GM23338 (cell line): ENCODE measurements around the gene CCDC50. TPM values are rescaled to one million over a fixed set of nuclear protein-coding genes. Genes with fewer than 3 reads are reported as not detected.

Experiments
- ATAC-seq: fragments of 200-7000 bp; cut with Tn5 transposase; 3 replicates; pipeline ENCODE4 v1.9.1; 2020
- DNase-seq: peaks from one replicate; pipeline ENCODE4 v3.0.0-alpha.2; 2015; ENCODE audit warnings: low spot score
- H2AFZ ChIP-seq: fragments of 200-600 bp; sonication (generic); 2 replicates; pipeline ENCODE4 v1.8.0; 2016; ENCODE audit warnings: antibody characterized with exemption, mild to moderate bottlenecking, moderate library complexity
- H3F3A ChIP-seq: fragments of 200-600 bp; sonication (generic); replicated peaks from 2 replicates; pipeline ENCODE4 v1.8.0; 2017; ENCODE audit warnings: antibody characterized with exemption, mixed run types, low read depth
- H3K27ac ChIP-seq: fragments of 200-600 bp; sonication (generic); 2 replicates; pipeline ENCODE4 v1.6.1; 2016; ENCODE audit warnings: low read depth
- H3K27me3 ChIP-seq: fragments of 200-600 bp; sonication (generic); 2 replicates; pipeline ENCODE4 v1.8.0; 2016; ENCODE audit warnings: mild to moderate bottlenecking, mixed run types, moderate library complexity; ENCODE audit not compliant: insufficient read depth
- H3K36me3 ChIP-seq: fragments of 200-600 bp; sonication (generic); 2 replicates; pipeline ENCODE4 v1.8.0; 2016; ENCODE audit warnings: mild to moderate bottlenecking; ENCODE audit not compliant: insufficient read depth
- H3K4me1 ChIP-seq: fragments of 200-600 bp; sonication (generic); 2 replicates; pipeline ENCODE4 v1.8.0; 2016; ENCODE audit warnings: mild to moderate bottlenecking, moderate library complexity; ENCODE audit not compliant: insufficient read depth
- H3K4me2 ChIP-seq: fragments of 200-600 bp; sonication (generic); 2 replicates; pipeline ENCODE4 v1.7.1; 2017; ENCODE audit warnings: mixed run types
- H3K4me3 ChIP-seq: fragments of 200-600 bp; sonication (generic); 2 replicates; pipeline ENCODE4 v1.6.1; 2016; ENCODE audit warnings: mixed run types
- H3K79me2 ChIP-seq: fragments of 200-600 bp; sonication (generic); replicated peaks from 2 replicates; pipeline ENCODE4 v1.8.0; 2017; ENCODE audit warnings: mild to moderate bottlenecking; ENCODE audit not compliant: insufficient read depth
- H3K9me2 ChIP-seq: fragments of 200-600 bp; sonication (generic); 2 replicates; pipeline ENCODE4 v1.8.0; 2017; ENCODE audit not compliant: insufficient read depth
- H4K20me1 ChIP-seq: fragments of 200-600 bp; sonication (generic); replicated peaks from 2 replicates; pipeline ENCODE4 v1.8.0; 2017; ENCODE audit warnings: mild to moderate bottlenecking; ENCODE audit not compliant: insufficient read depth
- H3K27ac Mint-ChIP-seq: 2 replicates; pipeline ENCODE4 v1.8.0; 2020; ENCODE audit warnings: inconsistent platforms, mild to moderate bottlenecking, moderate library complexity, mixed read lengths
- H3K27me3 Mint-ChIP-seq: 3 replicates; pipeline ENCODE4 v1.8.0; 2022; ENCODE audit warnings: low read depth, mild to moderate bottlenecking, moderate library complexity, mixed read lengths, inconsistent platforms; ENCODE audit not compliant: insufficient read depth, poor library complexity
- H3K36me3 Mint-ChIP-seq: 3 replicates; pipeline ENCODE4 v1.8.0; 2021; ENCODE audit warnings: low read depth, mild to moderate bottlenecking, inconsistent platforms, moderate library complexity, mixed read lengths
- H3K4me1 Mint-ChIP-seq: 3 replicates; pipeline ENCODE4 v1.8.0; 2020; ENCODE audit warnings: mild to moderate bottlenecking, inconsistent platforms, mixed read lengths
- H3K4me3 Mint-ChIP-seq: 3 replicates; pipeline ENCODE4 v1.8.0; 2021; ENCODE audit warnings: moderate library complexity, mild to moderate bottlenecking, inconsistent platforms, mixed read lengths
- H3K9me3 Mint-ChIP-seq: 3 replicates; pipeline ENCODE4 v1.8.0; 2020; ENCODE audit warnings: moderate library complexity, mild to moderate bottlenecking, inconsistent platforms, mixed read lengths
- EZH2 ChIP-seq: fragments of 200-600 bp; sonication (generic); IDR thresholded peaks from one replicate; pipeline ENCODE4 v1.8.0; 2017; ENCODE audit warnings: antibody characterized with exemption, mild to moderate bottlenecking, low read depth; ENCODE audit not compliant: unreplicated experiment
- EZH2phosphoT487 ChIP-seq: fragments of 200-600 bp; sonication (generic); IDR thresholded peaks from one replicate; pipeline ENCODE4 v1.8.1; 2018; ENCODE audit warnings: antibody characterized with exemption; ENCODE audit not compliant: unreplicated experiment
- JUNB ChIP-seq: IDR thresholded peaks from one replicate; pipeline ENCODE4 v1.6.1; 2016; ENCODE audit warnings: antibody characterized with exemption; ENCODE audit not compliant: unreplicated experiment
- NANOG ChIP-seq: IDR thresholded peaks from 2 replicates; pipeline ENCODE4 v1.6.1; 2016; ENCODE audit warnings: antibody characterized with exemption, borderline replicate concordance
- POLR2AphosphoS5 ChIP-seq: IDR thresholded peaks from 2 replicates; pipeline ENCODE4 v1.6.1; 2016; ENCODE audit warnings: antibody characterized with exemption, low read depth
- STAT1 ChIP-seq: IDR thresholded peaks from one replicate; pipeline ENCODE4 v1.6.1; 2016; ENCODE audit warnings: antibody characterized with exemption; ENCODE audit not compliant: unreplicated experiment
- ZNF114 ChIP-seq: fragments of 250-450 bp; sonication (Bioruptor Pico); IDR thresholded peaks from 2 replicates; pipeline ENCODE4 v1.5.0; 2020; ENCODE audit warnings: mild to moderate bottlenecking, moderate library complexity
- polyA plus RNA-seq: library from polyadenylated mRNA; unstranded; fragments of >200 nt; fragmentation: Nextera tagmentation; extraction: Ambion mirVana; gene quantifications from 2 replicates; pipeline ENCODE4 v1.2.1, GENCODE V29; 2016
- total RNA-seq: library from RNA; depleted of rRNA; stranded (reverse); fragments of >200 nt; shearing (Covaris generic); gene quantifications from 2 replicates; pipeline ENCODE4 v1.2.3, GENCODE V29; 2014
- TF ChIP-seq, protein P1 (sequence below): fragments of 250-450 bp; sonication (Bioruptor Pico); IDR thresholded peaks from 2 replicates; pipeline ENCODE4 v1.5.0; 2020; ENCODE audit warnings: mild to moderate bottlenecking, moderate library complexity
- TF ChIP-seq, protein P2 (sequence below): IDR thresholded peaks from one replicate; pipeline ENCODE4 v1.6.1; 2018; ENCODE audit warnings: antibody characterized with exemption; ENCODE audit not compliant: unreplicated experiment
- TF ChIP-seq, protein P3 (sequence below): IDR thresholded peaks from 2 replicates; pipeline ENCODE4 v1.6.1; 2016; ENCODE audit warnings: antibody characterized with exemption
- TF ChIP-seq, protein P4 (sequence below), 2 experiments: fragments of 200-600 bp in 1 of 2; sonication (generic) in 1 of 2; conservative IDR thresholded peaks; 2 replicates each; pipeline versions ENCODE4 v1.5.1 to v1.6.1; 2016 to 2017; ENCODE audit warnings: antibody characterized with exemption in 2 of 2, low read depth in 2 of 2, mild to moderate bottlenecking in 2 of 2, moderate library complexity in 1 of 2

CCDC50 gene
- total and polyA plus RNA-seq, 2 experiments from 2014 or later, result 22.4 to 25.4 TPM

DNA sequence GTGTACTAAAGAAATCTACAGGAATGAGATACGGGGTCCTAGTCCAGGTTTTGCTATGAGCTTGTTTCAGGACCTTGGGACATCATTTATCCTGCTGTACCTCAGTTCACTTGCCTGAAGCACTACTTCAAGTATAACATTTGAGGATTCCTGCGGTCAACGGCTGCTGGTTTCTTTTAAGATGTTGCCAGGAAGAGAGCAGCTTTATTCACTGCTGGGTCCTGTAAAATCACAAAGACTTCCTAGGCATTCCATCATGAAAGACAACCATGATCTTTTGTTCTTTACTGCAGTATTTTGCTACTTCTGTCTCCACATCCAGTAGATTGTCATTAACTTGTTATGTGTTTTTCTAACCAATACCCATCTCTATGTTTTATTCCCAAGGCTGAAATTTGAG lies 70.7 kb downstream of the CCDC50 start:
- Histone ChIP-seq H3K9me2 (no peaks in the 10 kb centered on the region), H3K79me2 (no peaks in the 10 kb centered on the region), H3K4me1 (peaks cover 5% of the 10 kb centered on the region; the same call in 1 of the 2 replicates), H4K20me1 (no peaks in the 10 kb centered on the region), H3F3A (no peaks in the 10 kb centered on the region), H3K27ac (no peak overlapping the region), H3K27me3 (no peaks in the 10 kb centered on the region), H2AFZ (no peak overlapping the region), H3K4me2 (no peak overlapping the region), H3K4me3 (no peak overlapping the region), H3K36me3 (no peaks in the 10 kb centered on the region)
- DNase-seq, result peak; percentile 17
- Mint-ChIP-seq H3K4me1 (peaks cover 5% of the 10 kb centered on the region), H3K27ac (no peak overlapping the region), H3K27me3 (peaks cover 3% of the 10 kb centered on the region), H3K36me3 (peaks cover 8% of the 10 kb centered on the region; the same call in 2 of the 3 replicates), H3K4me3 (no peak overlapping the region), H3K9me3 (no peaks in the 10 kb centered on the region; the same call in 2 of the 3 replicates)
- ATAC-seq, result no peak
- TF ChIP-seq, protein P1, sequence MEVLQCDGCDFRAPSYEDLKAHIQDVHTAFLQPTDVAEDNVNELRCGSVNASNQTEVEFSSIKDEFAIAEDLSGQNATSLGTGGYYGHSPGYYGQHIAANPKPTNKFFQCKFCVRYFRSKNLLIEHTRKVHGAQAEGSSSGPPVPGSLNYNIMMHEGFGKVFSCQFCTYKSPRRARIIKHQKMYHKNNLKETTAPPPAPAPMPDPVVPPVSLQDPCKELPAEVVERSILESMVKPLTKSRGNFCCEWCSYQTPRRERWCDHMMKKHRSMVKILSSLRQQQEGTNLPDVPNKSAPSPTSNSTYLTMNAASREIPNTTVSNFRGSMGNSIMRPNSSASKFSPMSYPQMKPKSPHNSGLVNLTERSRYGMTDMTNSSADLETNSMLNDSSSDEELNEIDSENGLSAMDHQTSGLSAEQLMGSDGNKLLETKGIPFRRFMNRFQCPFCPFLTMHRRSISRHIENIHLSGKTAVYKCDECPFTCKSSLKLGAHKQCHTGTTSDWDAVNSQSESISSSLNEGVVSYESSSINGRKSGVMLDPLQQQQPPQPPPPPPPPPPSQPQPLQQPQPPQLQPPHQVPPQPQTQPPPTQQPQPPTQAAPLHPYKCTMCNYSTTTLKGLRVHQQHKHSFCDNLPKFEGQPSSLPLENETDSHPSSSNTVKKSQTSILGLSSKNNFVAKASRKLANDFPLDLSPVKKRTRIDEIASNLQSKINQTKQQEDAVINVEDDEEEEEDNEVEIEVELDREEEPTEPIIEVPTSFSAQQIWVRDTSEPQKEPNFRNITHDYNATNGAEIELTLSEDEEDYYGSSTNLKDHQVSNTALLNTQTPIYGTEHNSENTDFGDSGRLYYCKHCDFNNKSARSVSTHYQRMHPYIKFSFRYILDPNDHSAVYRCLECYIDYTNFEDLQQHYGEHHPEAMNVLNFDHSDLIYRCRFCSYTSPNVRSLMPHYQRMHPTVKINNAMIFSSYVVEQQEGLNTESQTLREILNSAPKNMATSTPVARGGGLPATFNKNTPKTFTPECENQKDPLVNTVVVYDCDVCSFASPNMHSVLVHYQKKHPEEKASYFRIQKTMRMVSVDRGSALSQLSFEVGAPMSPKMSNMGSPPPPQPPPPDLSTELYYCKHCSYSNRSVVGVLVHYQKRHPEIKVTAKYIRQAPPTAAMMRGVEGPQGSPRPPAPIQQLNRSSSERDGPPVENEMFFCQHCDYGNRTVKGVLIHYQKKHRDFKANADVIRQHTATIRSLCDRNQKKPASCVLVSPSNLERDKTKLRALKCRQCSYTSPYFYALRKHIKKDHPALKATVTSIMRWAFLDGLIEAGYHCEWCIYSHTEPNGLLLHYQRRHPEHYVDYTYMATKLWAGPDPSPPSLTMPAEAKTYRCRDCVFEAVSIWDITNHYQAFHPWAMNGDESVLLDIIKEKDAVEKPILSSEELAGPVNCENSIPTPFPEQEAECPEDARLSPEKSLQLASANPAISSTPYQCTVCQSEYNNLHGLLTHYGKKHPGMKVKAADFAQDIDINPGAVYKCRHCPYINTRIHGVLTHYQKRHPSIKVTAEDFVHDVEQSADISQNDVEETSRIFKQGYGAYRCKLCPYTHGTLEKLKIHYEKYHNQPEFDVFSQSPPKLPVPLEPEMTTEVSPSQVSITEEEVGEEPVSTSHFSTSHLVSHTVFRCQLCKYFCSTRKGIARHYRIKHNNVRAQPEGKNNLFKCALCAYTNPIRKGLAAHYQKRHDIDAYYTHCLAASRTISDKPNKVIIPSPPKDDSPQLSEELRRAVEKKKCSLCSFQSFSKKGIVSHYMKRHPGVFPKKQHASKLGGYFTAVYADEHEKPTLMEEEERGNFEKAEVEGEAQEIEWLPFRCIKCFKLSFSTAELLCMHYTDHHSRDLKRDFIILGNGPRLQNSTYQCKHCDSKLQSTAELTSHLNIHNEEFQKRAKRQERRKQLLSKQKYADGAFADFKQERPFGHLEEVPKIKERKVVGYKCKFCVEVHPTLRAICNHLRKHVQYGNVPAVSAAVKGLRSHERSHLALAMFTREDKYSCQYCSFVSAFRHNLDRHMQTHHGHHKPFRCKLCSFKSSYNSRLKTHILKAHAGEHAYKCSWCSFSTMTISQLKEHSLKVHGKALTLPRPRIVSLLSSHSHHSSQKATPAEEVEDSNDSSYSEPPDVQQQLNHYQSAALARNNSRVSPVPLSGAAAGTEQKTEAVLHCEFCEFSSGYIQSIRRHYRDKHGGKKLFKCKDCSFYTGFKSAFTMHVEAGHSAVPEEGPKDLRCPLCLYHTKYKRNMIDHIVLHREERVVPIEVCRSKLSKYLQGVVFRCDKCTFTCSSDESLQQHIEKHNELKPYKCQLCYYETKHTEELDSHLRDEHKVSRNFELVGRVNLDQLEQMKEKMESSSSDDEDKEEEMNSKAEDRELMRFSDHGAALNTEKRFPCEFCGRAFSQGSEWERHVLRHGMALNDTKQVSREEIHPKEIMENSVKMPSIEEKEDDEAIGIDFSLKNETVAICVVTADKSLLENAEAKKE (CRISPR knock-in tag), result no peak
- TF ChIP-seq STAT1, result no peak
- TF ChIP-seq EZH2, result no peak
- TF ChIP-seq JUNB, result no peak
- TF ChIP-seq, protein P2, sequence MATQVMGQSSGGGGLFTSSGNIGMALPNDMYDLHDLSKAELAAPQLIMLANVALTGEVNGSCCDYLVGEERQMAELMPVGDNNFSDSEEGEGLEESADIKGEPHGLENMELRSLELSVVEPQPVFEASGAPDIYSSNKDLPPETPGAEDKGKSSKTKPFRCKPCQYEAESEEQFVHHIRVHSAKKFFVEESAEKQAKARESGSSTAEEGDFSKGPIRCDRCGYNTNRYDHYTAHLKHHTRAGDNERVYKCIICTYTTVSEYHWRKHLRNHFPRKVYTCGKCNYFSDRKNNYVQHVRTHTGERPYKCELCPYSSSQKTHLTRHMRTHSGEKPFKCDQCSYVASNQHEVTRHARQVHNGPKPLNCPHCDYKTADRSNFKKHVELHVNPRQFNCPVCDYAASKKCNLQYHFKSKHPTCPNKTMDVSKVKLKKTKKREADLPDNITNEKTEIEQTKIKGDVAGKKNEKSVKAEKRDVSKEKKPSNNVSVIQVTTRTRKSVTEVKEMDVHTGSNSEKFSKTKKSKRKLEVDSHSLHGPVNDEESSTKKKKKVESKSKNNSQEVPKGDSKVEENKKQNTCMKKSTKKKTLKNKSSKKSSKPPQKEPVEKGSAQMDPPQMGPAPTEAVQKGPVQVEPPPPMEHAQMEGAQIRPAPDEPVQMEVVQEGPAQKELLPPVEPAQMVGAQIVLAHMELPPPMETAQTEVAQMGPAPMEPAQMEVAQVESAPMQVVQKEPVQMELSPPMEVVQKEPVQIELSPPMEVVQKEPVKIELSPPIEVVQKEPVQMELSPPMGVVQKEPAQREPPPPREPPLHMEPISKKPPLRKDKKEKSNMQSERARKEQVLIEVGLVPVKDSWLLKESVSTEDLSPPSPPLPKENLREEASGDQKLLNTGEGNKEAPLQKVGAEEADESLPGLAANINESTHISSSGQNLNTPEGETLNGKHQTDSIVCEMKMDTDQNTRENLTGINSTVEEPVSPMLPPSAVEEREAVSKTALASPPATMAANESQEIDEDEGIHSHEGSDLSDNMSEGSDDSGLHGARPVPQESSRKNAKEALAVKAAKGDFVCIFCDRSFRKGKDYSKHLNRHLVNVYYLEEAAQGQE, result no peak
- TF ChIP-seq NANOG, result no peak
- TF ChIP-seq, protein P3, sequence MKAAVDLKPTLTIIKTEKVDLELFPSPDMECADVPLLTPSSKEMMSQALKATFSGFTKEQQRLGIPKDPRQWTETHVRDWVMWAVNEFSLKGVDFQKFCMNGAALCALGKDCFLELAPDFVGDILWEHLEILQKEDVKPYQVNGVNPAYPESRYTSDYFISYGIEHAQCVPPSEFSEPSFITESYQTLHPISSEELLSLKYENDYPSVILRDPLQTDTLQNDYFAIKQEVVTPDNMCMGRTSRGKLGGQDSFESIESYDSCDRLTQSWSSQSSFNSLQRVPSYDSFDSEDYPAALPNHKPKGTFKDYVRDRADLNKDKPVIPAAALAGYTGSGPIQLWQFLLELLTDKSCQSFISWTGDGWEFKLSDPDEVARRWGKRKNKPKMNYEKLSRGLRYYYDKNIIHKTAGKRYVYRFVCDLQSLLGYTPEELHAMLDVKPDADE, result no peak
- TF ChIP-seq EZH2phosphoT487, result no peak
- TF ChIP-seq, protein P4, sequence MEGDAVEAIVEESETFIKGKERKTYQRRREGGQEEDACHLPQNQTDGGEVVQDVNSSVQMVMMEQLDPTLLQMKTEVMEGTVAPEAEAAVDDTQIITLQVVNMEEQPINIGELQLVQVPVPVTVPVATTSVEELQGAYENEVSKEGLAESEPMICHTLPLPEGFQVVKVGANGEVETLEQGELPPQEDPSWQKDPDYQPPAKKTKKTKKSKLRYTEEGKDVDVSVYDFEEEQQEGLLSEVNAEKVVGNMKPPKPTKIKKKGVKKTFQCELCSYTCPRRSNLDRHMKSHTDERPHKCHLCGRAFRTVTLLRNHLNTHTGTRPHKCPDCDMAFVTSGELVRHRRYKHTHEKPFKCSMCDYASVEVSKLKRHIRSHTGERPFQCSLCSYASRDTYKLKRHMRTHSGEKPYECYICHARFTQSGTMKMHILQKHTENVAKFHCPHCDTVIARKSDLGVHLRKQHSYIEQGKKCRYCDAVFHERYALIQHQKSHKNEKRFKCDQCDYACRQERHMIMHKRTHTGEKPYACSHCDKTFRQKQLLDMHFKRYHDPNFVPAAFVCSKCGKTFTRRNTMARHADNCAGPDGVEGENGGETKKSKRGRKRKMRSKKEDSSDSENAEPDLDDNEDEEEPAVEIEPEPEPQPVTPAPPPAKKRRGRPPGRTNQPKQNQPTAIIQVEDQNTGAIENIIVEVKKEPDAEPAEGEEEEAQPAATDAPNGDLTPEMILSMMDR (conservative IDR thresholded peaks at IDR 0.05; ENCODE audit: low read depth in 2 of 2), result no peak
- no peak for TF ChIP-seq POLR2AphosphoS5
- no peak for TF ChIP-seq ZNF114 (CRISPR knock-in tag)
